Upper lobe of left lung (tissue), 6 donors: ENCODE data around the gene CACNG5. TPM values are rescaled to one million over a fixed set of nuclear protein-coding genes. Genes with fewer than 3 reads are reported as not detected.

Experiments used
- ATAC-seq, 2 donors: fragments of 200-7000 bp; cut with Tn5 transposase; one replicate each; pipeline ENCODE4 v1.9.1; 2022; ENCODE audit warnings: mild to moderate bottlenecking in 2 of 2, moderate library complexity in 2 of 2; ENCODE audit not compliant: low FRiP score in 2 of 2
- DNase-seq, 2 donors: peaks; one replicate each; pipeline ENCODE4 v3.0.0-alpha.2; 2019 to 2020
- H3K27ac ChIP-seq, 4 donors: fragments of 200-600 bp; sonication (generic); one replicate each; pipeline ENCODE4 v1.5.1; 2016 to 2019
- H3K27me3 ChIP-seq, 4 donors: fragments of 200-600 bp; sonication (generic); one replicate each; pipeline ENCODE4 v1.5.1; 2017 to 2019
- H3K36me3 ChIP-seq, 4 donors: fragments of 200-600 bp; sonication (generic); one replicate each; pipeline ENCODE4 v1.5.1; 2016 to 2019
- H3K4me1 ChIP-seq, 4 donors: fragments of 200-600 bp; sonication (generic); one replicate each; pipeline ENCODE4 v1.5.1; 2018 to 2019
- H3K4me3 ChIP-seq, 4 donors: fragments of 200-600 bp; sonication (generic); one replicate each; pipeline ENCODE4 v1.5.1; 2017 to 2019; ENCODE audit warnings: mild to moderate bottlenecking in 2 of 4, moderate library complexity in 1 of 4
- H3K9me3 ChIP-seq, 4 donors: fragments of 200-600 bp; sonication (generic); one replicate each; pipeline ENCODE4 v1.5.1; 2018 to 2019
- CTCF ChIP-seq, 6 experiments: fragments of 450-650 bp in 4 of 6; fragments of 200-600 bp in 2 of 6; sonication (generic) in 2 of 6; IDR thresholded peaks; one replicate each; pipeline ENCODE4 v1.5.1; 2016 to 2019; ENCODE audit warnings: antibody characterized with exemption in 6 of 6
- EP300 ChIP-seq, 4 donors: sonication (generic); formaldehyde crosslinking; IDR thresholded peaks; one replicate each; pipeline ENCODE4 v1.5.1; 2017; ENCODE audit warnings: antibody characterized with exemption in 4 of 4, control low read depth in 2 of 4
- POLR2A ChIP-seq, 4 donors: fragments of 450-650 bp; IDR thresholded peaks; one replicate each; pipeline ENCODE4 v1.5.1; 2016 to 2017; ENCODE audit warnings: antibody characterized with exemption in 4 of 4, mild to moderate bottlenecking in 2 of 4
- POLR2AphosphoS5 ChIP-seq, 2 donors: sonication (generic); formaldehyde crosslinking; IDR thresholded peaks; one replicate each; pipeline ENCODE4 v1.5.1; 2017; ENCODE audit warnings: antibody characterized with exemption in 2 of 2
- WGBS, 2 donors: methylation state at CpG; one replicate each; pipeline ENCODE4 v1.1.5; 2017 to 2018; 5-methylcytosine and 5-hydroxymethylcytosine counted together
- total RNA-seq, 6 donors: library from RNA; depleted of rRNA in 4 of 6; stranded (reverse); fragments of >200 nt in 4 of 6; gene quantifications; one replicate each; pipeline versions ENCODE4 v1.1.0 to v1.2.1, GENCODE V29; 2016 to 2021
- donor health status: DM: no; HTN: no; CAD: no; lungs with moderate emphysema.
- donor health status: DM: no; HTN: yes; CAD: no; lungs with severe emphysema.

CACNG5 gene
- total RNA-seq, 6 donors from 2014 or later = not detected

DNA sequence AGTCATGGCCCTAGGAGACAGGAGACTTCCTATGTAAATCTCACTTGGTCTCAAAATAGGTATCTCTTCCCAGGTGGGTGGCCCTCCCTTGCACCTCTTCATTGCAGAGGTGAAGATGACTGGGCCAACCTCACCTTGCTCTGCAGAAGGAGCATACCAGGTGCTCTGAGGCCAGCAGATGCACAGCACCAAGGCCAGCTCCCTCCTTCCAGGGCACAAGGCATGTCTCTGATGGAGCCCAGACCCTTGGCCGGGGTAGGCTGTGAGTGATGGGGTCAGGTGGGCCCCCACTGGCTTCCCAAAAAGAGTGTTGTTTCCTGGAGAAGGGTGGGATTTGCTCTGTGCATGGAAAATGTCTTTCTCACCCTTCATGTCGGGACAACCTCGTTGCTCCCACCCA is 12.8 kb downstream of the CACNG5 start:
- no peaks in the 10 kb centered on the region for H3K4me1 ChIP-seq
- TF ChIP-seq CTCF (IDR thresholded peaks at IDR 0.05) = no peak
- no peak for TF ChIP-seq POLR2A (IDR thresholded peaks at IDR 0.05)
- TF ChIP-seq EP300 (IDR thresholded peaks at IDR 0.05) = no peak
- TF ChIP-seq POLR2AphosphoS5 (IDR thresholded peaks at IDR 0.05) = no peak
- ATAC-seq (no peak), DNase-seq (no peak)
- H3K27ac ChIP-seq = no peak overlapping the region
- H3K27me3 ChIP-seq = no peaks in the 10 kb centered on the region
- H3K36me3 ChIP-seq = no peaks in the 10 kb centered on the region
- no peaks in the 10 kb centered on the region for H3K9me3 ChIP-seq
- WGBS, 2 donors = 80 to 87% methylated on average over 3 of the region's 3 CpGs
- H3K4me3 ChIP-seq = no peak overlapping the region

DNA sequence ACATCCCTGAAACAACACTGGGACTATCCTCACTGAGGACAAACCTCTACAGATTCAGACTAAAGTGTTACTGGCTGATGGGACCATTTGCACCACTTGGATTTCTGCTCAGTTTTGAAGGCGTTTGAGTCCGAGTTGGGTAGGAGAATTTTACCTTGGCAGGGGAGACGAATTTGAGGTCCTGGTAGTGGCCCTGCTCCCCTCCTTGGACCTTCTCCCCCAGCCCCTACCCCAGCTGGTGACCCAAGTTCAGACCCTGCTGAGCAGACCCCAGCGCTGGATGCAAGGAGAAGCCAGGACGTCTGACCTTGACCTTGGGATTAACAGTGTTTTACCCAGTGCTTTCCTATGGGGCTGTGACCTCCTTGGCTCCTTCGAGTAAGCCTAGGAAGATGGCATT is 13.6 kb downstream of the CACNG5 start:
- no peaks in the 10 kb centered on the region for H3K9me3 ChIP-seq
- TF ChIP-seq EP300 (IDR thresholded peaks at IDR 0.05) (no peak), POLR2AphosphoS5 (IDR thresholded peaks at IDR 0.05) (no peak), POLR2A (IDR thresholded peaks at IDR 0.05) (no peak), CTCF (IDR thresholded peaks at IDR 0.05) (no peak)
- no peak overlapping the region for H3K27ac ChIP-seq
- no peaks in the 10 kb centered on the region for H3K27me3 ChIP-seq
- no peaks in the 10 kb centered on the region for H3K36me3 ChIP-seq
- DNase-seq = no peak
- no peak overlapping the region for H3K4me3 ChIP-seq
- H3K4me1 ChIP-seq = no peaks in the 10 kb centered on the region
- no peak for ATAC-seq
- WGBS, 2 donors = 73 to 79% methylated on average over 6 of the region's 6 CpGs

DNA sequence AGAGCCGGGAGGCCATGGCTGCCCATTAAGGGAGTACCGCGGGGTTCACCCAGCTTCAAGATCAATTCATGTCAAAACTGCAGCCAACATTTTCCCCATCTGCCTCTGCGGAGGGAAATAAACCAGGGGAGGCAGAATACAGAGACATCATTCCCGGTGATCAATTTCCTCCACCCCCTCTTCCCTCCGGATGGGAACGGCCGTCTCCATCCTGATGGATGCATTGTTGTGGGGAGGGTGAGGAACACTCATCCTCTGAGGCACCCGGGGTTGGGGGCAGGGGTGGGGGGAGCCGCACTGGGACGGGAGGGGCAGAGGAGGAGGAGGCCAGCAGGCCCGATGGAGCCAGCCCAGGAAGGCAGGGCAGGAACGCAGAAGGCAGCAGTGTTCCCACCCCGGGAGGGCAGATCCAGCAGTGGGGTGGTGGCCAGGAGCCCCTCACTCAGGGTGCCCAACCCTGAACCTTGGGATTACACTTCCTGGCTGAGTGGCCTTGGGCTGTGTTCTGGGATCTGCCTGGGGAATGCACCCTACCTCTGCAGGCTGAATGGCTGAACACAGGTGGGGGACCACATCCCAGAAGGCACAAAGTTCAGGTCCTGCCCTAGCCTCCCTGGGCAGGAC is 14.2 kb downstream of the CACNG5 start:
- 72 to 76% methylated on average over 13 to 14 of the region's 14 CpGs for WGBS, 2 donors
- Histone ChIP-seq H3K27me3 (no peaks in the 10 kb centered on the region), H3K9me3 (no peaks in the 10 kb centered on the region), H3K36me3 (no peaks in the 10 kb centered on the region), H3K4me1 (no peaks in the 10 kb centered on the region), H3K4me3 (no peak overlapping the region), H3K27ac (no peak overlapping the region)
- DNase-seq = no peak
- no peak for ATAC-seq
- TF ChIP-seq CTCF (IDR thresholded peaks at IDR 0.05) = no peak
- no peak for TF ChIP-seq POLR2A (IDR thresholded peaks at IDR 0.05)
- TF ChIP-seq POLR2AphosphoS5 (IDR thresholded peaks at IDR 0.05) = no peak
- TF ChIP-seq EP300 (IDR thresholded peaks at IDR 0.05) = no peak

GRCh38 chr17:66849851-66850580 is 15.1 kb downstream of the CACNG5 start:
- peaks cover 0 to 3% (median 0%) of the 10 kb centered on the region in 4 donors for H3K9me3 ChIP-seq
- H3K4me3 ChIP-seq = no peak overlapping the region
- no peak for TF ChIP-seq CTCF (IDR thresholded peaks at IDR 0.05)
- no peak for TF ChIP-seq EP300 (IDR thresholded peaks at IDR 0.05)
- no peak for TF ChIP-seq POLR2AphosphoS5 (IDR thresholded peaks at IDR 0.05)
- no peak for TF ChIP-seq POLR2A (IDR thresholded peaks at IDR 0.05)
- H3K27ac ChIP-seq = no peak overlapping the region
- ATAC-seq (no peak), DNase-seq (no peak)
- no peaks in the 10 kb centered on the region for H3K27me3 ChIP-seq
- H3K4me1 ChIP-seq = no peaks in the 10 kb centered on the region
- H3K36me3 ChIP-seq = no peaks in the 10 kb centered on the region
- WGBS, 2 donors = 73 to 83% methylated on average over 4 of the region's 4 CpGs
